Measurements from ENCODE around the gene CAMK2N2. TPM values are rescaled to one million over a fixed set of nuclear protein-coding genes. Genes with fewer than 3 reads are reported as not detected.

Gene CAMK2N2
- total and polyA plus RNA-seq, 2 donors, result 0.26 to 0.29 TPM

- H3K4me3 ChIP-seq (ENCODE audit: low read depth, low read length), result peak overlapping the region; percentile 45
- H3K36me3 ChIP-seq (ENCODE audit: insufficient read depth), result no peaks in the 10 kb centered on the region
- WGBS, result 5% methylated on average over 79 of the region's 79 CpGs
- no peak overlapping the region for H3K27ac ChIP-seq (ENCODE audit: low read depth)
- H3K4me1 ChIP-seq (ENCODE audit: insufficient read depth), result peaks cover 4% of the 10 kb centered on the region
- no peak for DNase-seq (ENCODE audit: extremely low spot score)
Observed at GRCh38 chr3:184230603-184231528, 30.5 kb downstream of the CAMK2N2 start.

GRCh38 chr3:184230081-184230602, 31.2 kb downstream of the CAMK2N2 start:
- Histone ChIP-seq H3K36me3 (ENCODE audit: insufficient read depth) (no peaks in the 10 kb centered on the region), H3K4me3 (ENCODE audit: low read depth, low read length) (peak overlapping the region; percentile 45), H3K27ac (ENCODE audit: low read depth) (no peak overlapping the region), H3K4me1 (ENCODE audit: insufficient read depth) (peaks cover 4% of the 10 kb centered on the region)
- WGBS, result 1% methylated on average over 61 of the region's 61 CpGs
- DNase-seq (ENCODE audit: extremely low spot score), result no peak

- Histone ChIP-seq H3K36me3 (ENCODE audit: insufficient read depth) (no peaks in the 10 kb centered on the region), H3K4me1 (ENCODE audit: insufficient read depth) (peaks cover 4% of the 10 kb centered on the region), H3K27ac (ENCODE audit: low read depth) (no peak within 1 kb of the TSS), H3K4me3 (ENCODE audit: low read depth, low read length) (peak within 1 kb of the TSS; percentile 45)
- 1% methylated on average over 66 of the region's 66 CpGs for WGBS
- DNase-seq (ENCODE audit: extremely low spot score), result no peak
Observed at GRCh38 chr3:184229394-184230080, 31.8 kb downstream of the CAMK2N2 start, which contains the start of gene VWA5B2. Gene VWA5B2 (plus strand): TSS chr3:184229585. CDS start chr3:184230529, 944 bp downstream.

- WGBS, result 26% methylated on average over 12 of the region's 12 CpGs
- H3K27ac ChIP-seq (ENCODE audit: low read depth), result no peak overlapping the region
- no peak for DNase-seq (ENCODE audit: extremely low spot score)
- H3K4me3 ChIP-seq (ENCODE audit: low read depth, low read length), result no peak overlapping the region
- peaks cover 4% of the 10 kb centered on the region for H3K4me1 ChIP-seq (ENCODE audit: insufficient read depth)
- H3K36me3 ChIP-seq (ENCODE audit: insufficient read depth), result no peaks in the 10 kb centered on the region
Observed at GRCh38 chr3:184228376-184229137, 32.8 kb downstream of the CAMK2N2 start.

GRCh38 chr3:184227481-184227935, 33.8 kb downstream of the CAMK2N2 start:
- Histone ChIP-seq H3K36me3 (ENCODE audit: insufficient read depth) (no peaks in the 10 kb centered on the region), H3K27ac (ENCODE audit: low read depth) (no peak overlapping the region), H3K4me3 (ENCODE audit: low read depth, low read length) (no peak overlapping the region), H3K4me1 (ENCODE audit: insufficient read depth) (peaks cover 4% of the 10 kb centered on the region)
- WGBS, result 62% methylated on average over 2 of the region's 2 CpGs
- DNase-seq (ENCODE audit: extremely low spot score), result no peak

GRCh38 chr3:184223946-184224345, 37.4 kb downstream of the CAMK2N2 start:
- no peaks in the 10 kb centered on the region for H3K4me1 ChIP-seq (ENCODE audit: insufficient read depth)
- no peak overlapping the region for H3K27ac ChIP-seq (ENCODE audit: low read depth)
- no peaks in the 10 kb centered on the region for H3K36me3 ChIP-seq (ENCODE audit: insufficient read depth)
- DNase-seq (ENCODE audit: extremely low spot score), result no peak
- H3K4me3 ChIP-seq (ENCODE audit: low read depth, low read length), result no peak overlapping the region
- WGBS, result 74% methylated on average over 3 of the region's 3 CpGs

GRCh38 chr3:184222521-184222920, 38.8 kb downstream of the CAMK2N2 start:
- Histone ChIP-seq H3K4me1 (ENCODE audit: insufficient read depth) (no peaks in the 10 kb centered on the region), H3K4me3 (ENCODE audit: low read depth, low read length) (no peak overlapping the region), H3K36me3 (ENCODE audit: insufficient read depth) (no peaks in the 10 kb centered on the region), H3K27ac (ENCODE audit: low read depth) (no peak overlapping the region)
- DNase-seq (ENCODE audit: extremely low spot score), result no peak
- 88% methylated on average over 3 of the region's 3 CpGs for WGBS

- Histone ChIP-seq H3K27ac (ENCODE audit: low read depth) (no peak overlapping the region), H3K36me3 (ENCODE audit: insufficient read depth) (no peaks in the 10 kb centered on the region), H3K4me3 (ENCODE audit: low read depth, low read length) (no peak overlapping the region), H3K4me1 (ENCODE audit: insufficient read depth) (no peaks in the 10 kb centered on the region)
- no peak for DNase-seq (ENCODE audit: extremely low spot score)
- WGBS, result 46% methylated on average over 4 of the region's 4 CpGs
Observed at GRCh38 chr3:184218814-184219213, 42.5 kb downstream of the CAMK2N2 start.

- H3K36me3 ChIP-seq (ENCODE audit: insufficient read depth), result no peaks in the 10 kb centered on the region
- H3K4me1 ChIP-seq (ENCODE audit: insufficient read depth), result no peaks in the 10 kb centered on the region
- no peak overlapping the region for H3K27ac ChIP-seq (ENCODE audit: low read depth)
- WGBS, result 58% methylated on average over 5 of the region's 5 CpGs
- no peak overlapping the region for H3K4me3 ChIP-seq (ENCODE audit: low read depth, low read length)
- DNase-seq (ENCODE audit: extremely low spot score), result no peak
Observed at GRCh38 chr3:184211718-184212117, 49.6 kb downstream of the CAMK2N2 start.

- Histone ChIP-seq H3K4me3 (ENCODE audit: low read depth, low read length) (no peak overlapping the region), H3K27ac (ENCODE audit: low read depth) (no peak overlapping the region), H3K36me3 (ENCODE audit: insufficient read depth) (no peaks in the 10 kb centered on the region), H3K4me1 (ENCODE audit: insufficient read depth) (no peaks in the 10 kb centered on the region)
- DNase-seq (ENCODE audit: extremely low spot score), result no peak
- 77% methylated on average over 5 of the region's 5 CpGs for WGBS
Observed at GRCh38 chr3:184211297-184211696, 50.1 kb downstream of the CAMK2N2 start.

Small RNAs within 50 kb of the gene (small RNA-seq; reads per million reads assigned to genes)
- gene MIR1224, result 0.09 reads per million

Other genes with a start within 250 kb of the CAMK2N2 start
- gene ABCC5, start 243.7 kb downstream of the CAMK2N2 start, total RNA-seq, result 47.5 TPM
- gene ABCC5, start 243.7 kb downstream of the CAMK2N2 start, polyA plus RNA-seq, result 22.3 TPM
- not detected for gene HTR3D, start 229.8 kb downstream of the CAMK2N2 start, total RNA-seq
- not detected for gene HTR3D, start 229.8 kb downstream of the CAMK2N2 start, polyA plus RNA-seq
- gene HTR3C, start 208.5 kb downstream of the CAMK2N2 start, total RNA-seq, result not detected
- 0.04 TPM for gene HTR3C, start 208.5 kb downstream of the CAMK2N2 start, polyA plus RNA-seq
- not detected for gene HTR3E, start 164.5 kb downstream of the CAMK2N2 start, total RNA-seq
- not detected for gene HTR3E, start 164.5 kb downstream of the CAMK2N2 start, polyA plus RNA-seq
- gene EIF2B5, start 126.2 kb downstream of the CAMK2N2 start, total RNA-seq, result 34.2 TPM
- gene EIF2B5, start 126.2 kb downstream of the CAMK2N2 start, polyA plus RNA-seq, result 38.2 TPM
- gene DVL3, start 106.2 kb downstream of the CAMK2N2 start, total RNA-seq, result 25.2 TPM
- gene DVL3, start 106.2 kb downstream of the CAMK2N2 start, polyA plus RNA-seq, result 62.2 TPM
- gene AP2M1, start 86.7 kb downstream of the CAMK2N2 start, total RNA-seq, result 195 TPM
- gene AP2M1, start 86.7 kb downstream of the CAMK2N2 start, polyA plus RNA-seq, result 466 TPM
- gene ABCF3, start 75.4 kb downstream of the CAMK2N2 start, total RNA-seq, result 27.4 TPM
- 38.8 TPM for gene ABCF3, start 75.4 kb downstream of the CAMK2N2 start, polyA plus RNA-seq
- gene VWA5B2, start 32.0 kb downstream of the CAMK2N2 start, total RNA-seq, result 0.05 TPM
- gene VWA5B2, start 32.0 kb downstream of the CAMK2N2 start, polyA plus RNA-seq, result 0.33 TPM
- gene ALG3, start 12.6 kb downstream of the CAMK2N2 start, total RNA-seq, result 17.0 TPM
- 49.5 TPM for gene ALG3, start 12.6 kb downstream of the CAMK2N2 start, polyA plus RNA-seq
- gene EEF1AKMT4, start 11.9 kb downstream of the CAMK2N2 start, total RNA-seq, result 1.7 TPM
- 2.6 TPM for gene EEF1AKMT4, start 11.9 kb downstream of the CAMK2N2 start, polyA plus RNA-seq
- not detected for gene ECE2, start 14.5 kb upstream of the CAMK2N2 start, total RNA-seq
- gene ECE2, start 14.5 kb upstream of the CAMK2N2 start, polyA plus RNA-seq, result 0.49 TPM
- 121 TPM for gene PSMD2, start 37.7 kb upstream of the CAMK2N2 start, total RNA-seq
- 205 TPM for gene PSMD2, start 37.7 kb upstream of the CAMK2N2 start, polyA plus RNA-seq
- gene EIF4G1, start 53.1 kb upstream of the CAMK2N2 start, total RNA-seq, result 117 TPM
- gene EIF4G1, start 53.1 kb upstream of the CAMK2N2 start, polyA plus RNA-seq, result 224 TPM
- gene FAM131A, start 76.0 kb upstream of the CAMK2N2 start, total RNA-seq, result 15.9 TPM
- 31.0 TPM for gene FAM131A, start 76.0 kb upstream of the CAMK2N2 start, polyA plus RNA-seq
- gene CLCN2, start 100.1 kb upstream of the CAMK2N2 start, total RNA-seq, result 4.7 TPM
- 4.8 TPM for gene CLCN2, start 100.1 kb upstream of the CAMK2N2 start, polyA plus RNA-seq
- 45.9 TPM for gene POLR2H, start 100.2 kb upstream of the CAMK2N2 start, total RNA-seq
- gene POLR2H, start 100.2 kb upstream of the CAMK2N2 start, polyA plus RNA-seq, result 59.7 TPM
- 0.32 TPM for gene THPO, start 116.7 kb upstream of the CAMK2N2 start, total RNA-seq
- gene THPO, start 116.7 kb upstream of the CAMK2N2 start, polyA plus RNA-seq, result 0.60 TPM
- 9.1 TPM for gene CHRD, start 118.5 kb upstream of the CAMK2N2 start, total RNA-seq
- 11.5 TPM for gene CHRD, start 118.5 kb upstream of the CAMK2N2 start, polyA plus RNA-seq

All from urinary bladder (tissue), 4 donors.